Activated CD4-positive, alpha-beta T cell treated with anti-CD3 and anti-CD28 coated beads for 36 hours (primary cell): ENCODE measurements around the gene TCFL5. TPM values are rescaled to one million over a fixed set of nuclear protein-coding genes. Genes with fewer than 3 reads are reported as not detected.

Experiments used
- ATAC-seq: fragments of 200-7000 bp; cut with Tn5 transposase; one replicate; pipeline ENCODE4 v1.10.0; 2021; ENCODE audit warnings: mild to moderate bottlenecking, moderate library complexity
- CTCF ChIA-PET: fragments of 350-600 bp; sonication (Branson Sonifier 250); formaldehyde crosslinking; loops from one replicate; lab custom pipeline; 2021; ENCODE audit warnings: antibody characterized with exemption; lab: Charles Lee
- POLR2A ChIA-PET: fragments of 350-600 bp; sonication (Branson Sonifier 250); formaldehyde crosslinking; loops from one replicate; lab custom pipeline; 2021; ENCODE audit warnings: antibody characterized with exemption, inconsistent platforms; lab: Charles Lee
- DNase-seq: peaks from one replicate; pipeline ENCODE4 v3.0.0-alpha.2; 2020
- H3K27ac Mint-ChIP-seq: one replicate; pipeline ENCODE4 v1.8.0; 2021; ENCODE audit warnings: mixed read lengths
- H3K27me3 Mint-ChIP-seq: one replicate; pipeline ENCODE4 v1.8.0; 2021; ENCODE audit warnings: mixed read lengths
- H3K36me3 Mint-ChIP-seq: one replicate; pipeline ENCODE4 v1.8.0; 2021; ENCODE audit warnings: low read depth, mixed read lengths
- H3K4me1 Mint-ChIP-seq: one replicate; pipeline ENCODE4 v1.8.0; 2021; ENCODE audit warnings: mixed read lengths
- H3K4me3 Mint-ChIP-seq: one replicate; pipeline ENCODE4 v1.8.0; 2021; ENCODE audit warnings: mild to moderate bottlenecking, moderate library complexity, mixed read lengths
- H3K9me3 Mint-ChIP-seq: one replicate; pipeline ENCODE4 v1.8.0; 2021; ENCODE audit warnings: low read depth, mixed read lengths
- intact Hi-C, 2 experiments: fragments of 100-400 bp; cut with DNase I in 1 of 2; cut with micrococcal nuclease in 1 of 2; formaldehyde crosslinking; loops; one replicate each; pipeline versions ENCODE4 v1.14.2 to v1.15.1; 2022 to 2024; cut with DNase I, micrococcal nuclease
- total RNA-seq, 2 experiments: library from RNA; stranded (reverse); gene quantifications; one replicate each; pipeline ENCODE4 v1.2.3, GENCODE V29; 2021

Gene TCFL5
- total RNA-seq, 2 experiments from 2014 or later: 5.2 to 6.6 TPM

GRCh38 chr20:62831361-62831788 lies 30.2 kb downstream of the TCFL5 start:
- H3K4me1 Mint-ChIP-seq: peaks cover 4% of the 10 kb centered on the region
- no peak overlapping the region for H3K27ac Mint-ChIP-seq
- DNase-seq (no peak), ATAC-seq (no peak)
- H3K4me3 Mint-ChIP-seq: no peak overlapping the region
- H3K36me3 Mint-ChIP-seq: no peaks in the 10 kb centered on the region
- no peaks in the 10 kb centered on the region for H3K27me3 Mint-ChIP-seq
- H3K9me3 Mint-ChIP-seq: no peaks in the 10 kb centered on the region
- CTCF ChIA-PET: interaction anchor here (0.7 to 1.5 kb wide), 2 partner anchors 58 to 177 kb away, joined by 3 to 4 read pairs; no protein-coding TSS in a partner anchor
- intact Hi-C loops: no loop called here
- POLR2A ChIA-PET: no interaction called here

GRCh38 chr20:62830821-62831220 lies 30.8 kb downstream of the TCFL5 start:
- Mint-ChIP-seq H3K27me3 (no peaks in the 10 kb centered on the region), H3K36me3 (no peaks in the 10 kb centered on the region), H3K4me1 (peaks cover 4% of the 10 kb centered on the region), H3K9me3 (no peaks in the 10 kb centered on the region), H3K27ac (no peak overlapping the region), H3K4me3 (no peak overlapping the region)
- ATAC-seq: no peak
- DNase-seq: no peak
- CTCF ChIA-PET: no interaction called here
- POLR2A ChIA-PET: no interaction called here
- intact Hi-C loops: no loop called here

- intact Hi-C loops: no loop called here
- ATAC-seq (no peak), DNase-seq (no peak)
- Mint-ChIP-seq H3K4me1 (peaks cover 4% of the 10 kb centered on the region), H3K4me3 (no peak overlapping the region), H3K27ac (no peak overlapping the region), H3K9me3 (no peaks in the 10 kb centered on the region), H3K36me3 (no peaks in the 10 kb centered on the region), H3K27me3 (no peaks in the 10 kb centered on the region)
- ChIA-PET CTCF (no interaction called here), POLR2A (no interaction called here)
Observed at GRCh38 chr20:62830251-62830650, 31.4 kb downstream of the TCFL5 start.

GRCh38 chr20:62829231-62830230 lies 32.1 kb downstream of the TCFL5 start:
- ChIA-PET POLR2A (no interaction called here), CTCF (no interaction called here)
- no peaks in the 10 kb centered on the region for H3K9me3 Mint-ChIP-seq
- no peak for ATAC-seq
- intact Hi-C loops: no loop called here
- H3K36me3 Mint-ChIP-seq: no peaks in the 10 kb centered on the region
- no peaks in the 10 kb centered on the region for H3K27me3 Mint-ChIP-seq
- H3K27ac Mint-ChIP-seq: no peak overlapping the region
- H3K4me1 Mint-ChIP-seq: peaks cover 4% of the 10 kb centered on the region
- DNase-seq: no peak
- no peak overlapping the region for H3K4me3 Mint-ChIP-seq

GRCh38 chr20:62828511-62829230 lies 33.0 kb downstream of the TCFL5 start:
- no peaks in the 10 kb centered on the region for H3K36me3 Mint-ChIP-seq
- intact Hi-C loops: no loop called here
- ATAC-seq (no peak), DNase-seq (no peak)
- H3K4me1 Mint-ChIP-seq: peaks cover 4% of the 10 kb centered on the region
- no peak overlapping the region for H3K4me3 Mint-ChIP-seq
- POLR2A ChIA-PET: no interaction called here
- H3K27ac Mint-ChIP-seq: no peak overlapping the region
- H3K9me3 Mint-ChIP-seq: no peaks in the 10 kb centered on the region
- no peaks in the 10 kb centered on the region for H3K27me3 Mint-ChIP-seq
- CTCF ChIA-PET: no interaction called here

- Mint-ChIP-seq H3K4me3 (no peak overlapping the region), H3K4me1 (peaks cover 4% of the 10 kb centered on the region), H3K9me3 (no peaks in the 10 kb centered on the region), H3K36me3 (no peaks in the 10 kb centered on the region), H3K27ac (no peak overlapping the region), H3K27me3 (no peaks in the 10 kb centered on the region)
- DNase-seq (no peak), ATAC-seq (no peak)
- CTCF ChIA-PET: no interaction called here
- intact Hi-C loops: no loop called here
- POLR2A ChIA-PET: no interaction called here
Observed at GRCh38 chr20:62828051-62828450, 33.6 kb downstream of the TCFL5 start.

- no peaks in the 10 kb centered on the region for H3K36me3 Mint-ChIP-seq
- peaks cover 2% of the 10 kb centered on the region for H3K4me1 Mint-ChIP-seq
- no peak overlapping the region for H3K27ac Mint-ChIP-seq
- intact Hi-C loops: no loop called here
- ChIA-PET POLR2A (no interaction called here), CTCF (no interaction called here)
- no peak for ATAC-seq
- H3K4me3 Mint-ChIP-seq: no peak overlapping the region
- DNase-seq: no peak
- no peaks in the 10 kb centered on the region for H3K27me3 Mint-ChIP-seq
- H3K9me3 Mint-ChIP-seq: no peaks in the 10 kb centered on the region
Observed at GRCh38 chr20:62827311-62828038, 34.1 kb downstream of the TCFL5 start.

- Mint-ChIP-seq H3K4me1 (no peaks in the 10 kb centered on the region), H3K4me3 (no peak overlapping the region), H3K36me3 (no peaks in the 10 kb centered on the region), H3K9me3 (no peaks in the 10 kb centered on the region), H3K27me3 (no peaks in the 10 kb centered on the region), H3K27ac (no peak overlapping the region)
- intact Hi-C loops: no loop called here
- ChIA-PET POLR2A (no interaction called here), CTCF (no interaction called here)
- ATAC-seq (no peak), DNase-seq (no peak)
Observed at GRCh38 chr20:62826646-62827310, 34.8 kb downstream of the TCFL5 start.

GRCh38 chr20:62825986-62826645 lies 35.5 kb downstream of the TCFL5 start:
- intact Hi-C loops: no loop called here
- Mint-ChIP-seq H3K4me1 (no peaks in the 10 kb centered on the region), H3K36me3 (no peaks in the 10 kb centered on the region), H3K27me3 (no peaks in the 10 kb centered on the region), H3K27ac (no peak overlapping the region), H3K4me3 (no peak overlapping the region), H3K9me3 (no peaks in the 10 kb centered on the region)
- POLR2A ChIA-PET: no interaction called here
- ATAC-seq (no peak), DNase-seq (no peak)
- CTCF ChIA-PET: no interaction called here

- intact Hi-C loops: no loop called here
- Mint-ChIP-seq H3K9me3 (no peaks in the 10 kb centered on the region), H3K4me3 (no peak overlapping the region), H3K27me3 (no peaks in the 10 kb centered on the region), H3K27ac (no peak overlapping the region), H3K36me3 (no peaks in the 10 kb centered on the region), H3K4me1 (no peaks in the 10 kb centered on the region)
- no peak for ATAC-seq
- DNase-seq: no peak
- ChIA-PET CTCF (interaction anchor here (0.7 to 0.8 kb wide), 2 partner anchors 17 to 135 kb away, joined by 3 read pairs; no protein-coding TSS in a partner anchor), POLR2A (no interaction called here)
Observed at GRCh38 chr20:62825333-62825985, 36.2 kb downstream of the TCFL5 start.
